ENCODE data around the gene SERHL2. TPM values are rescaled to one million over a fixed set of nuclear protein-coding genes. Genes with fewer than 3 reads are reported as not detected.
"Not testable (repeated sequence)": the region's sequence is repeated elsewhere in the genome, so short reads cannot be mapped to it uniquely, and the experiment has no call there.

The SERHL2 gene
- total RNA-seq, 2 experiments from 2014 or later, result 0.69 TPM; not detected in 1

GRCh38 chr22:42562684-42563083 is 8.9 kb downstream of the SERHL2 start:
- Histone ChIP-seq H3K4me1 (ENCODE audit: insufficient read depth, low read length) (no peaks in the 10 kb centered on the region), H3K4me3 (ENCODE audit: low read length) (no peak overlapping the region), H3K36me3 (ENCODE audit: insufficient read depth, low read length) (no peaks in the 10 kb centered on the region), H3K27me3 (ENCODE audit: control insufficient read depth in 1 of 2, insufficient read depth in 2 of 2, low read length in 2 of 2) (no peaks in the 10 kb centered on the region), H3K9me3 (ENCODE audit: control insufficient read depth in 1 of 2, insufficient read depth in 1 of 2, low read length in 2 of 2) (no peaks in the 10 kb centered on the region), H3K27ac (ENCODE audit: low read depth in 1 of 2, low read length in 2 of 2) (no peak overlapping the region)
- ChIA-PET CTCF (no interaction called here), POLR2A (no interaction called here)
- H3K27me3 Mint-ChIP-seq, result no peaks in the 10 kb centered on the region
- ATAC-seq (ENCODE audit: poor library complexity) (no peak), DNase-seq (no peak)
- H3K27ac Mint-ChIP-seq, result no peak overlapping the region
- intact Hi-C loops (cut with DNase I, micrococcal nuclease), result no loop called here
- H3K4me3 Mint-ChIP-seq, result no peak overlapping the region
- H3K4me1 Mint-ChIP-seq (ENCODE audit: low read depth), result no peaks in the 10 kb centered on the region
- H3K9me3 Mint-ChIP-seq, result no peaks in the 10 kb centered on the region
- no peak for TF ChIP-seq CTCF (IDR thresholded peaks at IDR 0.05)
- H3K36me3 Mint-ChIP-seq (ENCODE audit: low read depth), result no peaks in the 10 kb centered on the region

- POLR2A ChIA-PET; H3K4me3 ChIP-seq (ENCODE audit: low read length); H3K27ac Mint-ChIP-seq; H3K27me3 ChIP-seq (ENCODE audit: control insufficient read depth in 1 of 2, insufficient read depth in 2 of 2, low read length in 2 of 2); H3K9me3 ChIP-seq (ENCODE audit: control insufficient read depth in 1 of 2, insufficient read depth in 1 of 2, low read length in 2 of 2); H3K27ac ChIP-seq (ENCODE audit: low read depth in 1 of 2, low read length in 2 of 2); DNase-seq; H3K27me3 Mint-ChIP-seq; H3K36me3 Mint-ChIP-seq (ENCODE audit: low read depth); H3K4me3 Mint-ChIP-seq; H3K9me3 Mint-ChIP-seq; H3K36me3 ChIP-seq (ENCODE audit: insufficient read depth, low read length); intact Hi-C loops (cut with DNase I, micrococcal nuclease); H3K4me1 Mint-ChIP-seq (ENCODE audit: low read depth); ATAC-seq (ENCODE audit: poor library complexity); CTCF ChIA-PET; H3K4me1 ChIP-seq (ENCODE audit: insufficient read depth, low read length): not testable (repeated sequence)
Measured at GRCh38 chr22:42563943-42564342, 10.2 kb downstream of the SERHL2 start.

- Mint-ChIP-seq H3K27me3 (no peaks in the 10 kb centered on the region), H3K36me3 (ENCODE audit: low read depth) (no peaks in the 10 kb centered on the region), H3K9me3 (no peaks in the 10 kb centered on the region), H3K27ac (no peak overlapping the region), H3K4me3 (no peak overlapping the region), H3K4me1 (ENCODE audit: low read depth) (no peaks in the 10 kb centered on the region)
- no peaks in the 10 kb centered on the region for H3K9me3 ChIP-seq (ENCODE audit: control insufficient read depth in 1 of 2, insufficient read depth in 1 of 2, low read length in 2 of 2)
- H3K4me1 ChIP-seq (ENCODE audit: insufficient read depth, low read length), result no peaks in the 10 kb centered on the region
- no peak for TF ChIP-seq CTCF (IDR thresholded peaks at IDR 0.05)
- POLR2A ChIA-PET, result no interaction called here
- no peaks in the 10 kb centered on the region for H3K27me3 ChIP-seq (ENCODE audit: control insufficient read depth in 1 of 2, insufficient read depth in 2 of 2, low read length in 2 of 2)
- H3K27ac ChIP-seq (ENCODE audit: low read depth in 1 of 2, low read length in 2 of 2), result no peak overlapping the region
- CTCF ChIA-PET, result no interaction called here
- ATAC-seq (ENCODE audit: poor library complexity), result no peak
- intact Hi-C loops (cut with DNase I, micrococcal nuclease), result no loop called here
- H3K4me3 ChIP-seq (ENCODE audit: low read length), result no peak overlapping the region
- no peak for DNase-seq
- no peaks in the 10 kb centered on the region for H3K36me3 ChIP-seq (ENCODE audit: insufficient read depth, low read length)
Measured at GRCh38 chr22:42564699-42565098, 10.9 kb downstream of the SERHL2 start.

GRCh38 chr22:42565956-42566355 is 12.2 kb downstream of the SERHL2 start:
- intact Hi-C loops (cut with DNase I, micrococcal nuclease), result no loop called here
- no peak for ATAC-seq (ENCODE audit: poor library complexity)

GRCh38 chr22:42567950-42568349 is 14.2 kb downstream of the SERHL2 start:
- intact Hi-C loops (cut with DNase I, micrococcal nuclease); CTCF ChIA-PET; H3K27ac Mint-ChIP-seq: not testable (repeated sequence)

More at GRCh38 chr22:42565956-42566355, 12.2 kb downstream of the SERHL2 start:
- H3K9me3 ChIP-seq (ENCODE audit: control insufficient read depth in 1 of 2, insufficient read depth in 1 of 2, low read length in 2 of 2), result no peaks in the 10 kb centered on the region
- Mint-ChIP-seq H3K4me3 (no peak overlapping the region), H3K27me3 (no peaks in the 10 kb centered on the region), H3K27ac (no peak overlapping the region), H3K36me3 (ENCODE audit: low read depth) (peaks cover 7% of the 10 kb centered on the region), H3K4me1 (ENCODE audit: low read depth) (no peaks in the 10 kb centered on the region), H3K9me3 (no peaks in the 10 kb centered on the region)
- no peak overlapping the region for H3K27ac ChIP-seq (ENCODE audit: low read depth in 1 of 2, low read length in 2 of 2)
- H3K4me3 ChIP-seq (ENCODE audit: low read length), result no peak overlapping the region
- ChIA-PET CTCF (no interaction called here), POLR2A (no interaction called here)
- H3K4me1 ChIP-seq (ENCODE audit: insufficient read depth, low read length), result no peaks in the 10 kb centered on the region
- no peaks in the 10 kb centered on the region for H3K36me3 ChIP-seq (ENCODE audit: insufficient read depth, low read length)
- no peak for DNase-seq
- TF ChIP-seq CTCF (IDR thresholded peaks at IDR 0.05), result no peak
- H3K27me3 ChIP-seq (ENCODE audit: control insufficient read depth in 1 of 2, insufficient read depth in 2 of 2, low read length in 2 of 2), result no peaks in the 10 kb centered on the region

More at GRCh38 chr22:42567950-42568349, 14.2 kb downstream of the SERHL2 start:
- DNase-seq; H3K27me3 Mint-ChIP-seq; H3K4me1 ChIP-seq (ENCODE audit: insufficient read depth, low read length); H3K27ac ChIP-seq (ENCODE audit: low read depth in 1 of 2, low read length in 2 of 2); H3K27me3 ChIP-seq (ENCODE audit: control insufficient read depth in 1 of 2, insufficient read depth in 2 of 2, low read length in 2 of 2); H3K9me3 ChIP-seq (ENCODE audit: control insufficient read depth in 1 of 2, insufficient read depth in 1 of 2, low read length in 2 of 2); H3K4me3 ChIP-seq (ENCODE audit: low read length); ATAC-seq (ENCODE audit: poor library complexity); H3K4me3 Mint-ChIP-seq; H3K4me1 Mint-ChIP-seq (ENCODE audit: low read depth); H3K9me3 Mint-ChIP-seq; POLR2A ChIA-PET; H3K36me3 ChIP-seq (ENCODE audit: insufficient read depth, low read length): not testable (repeated sequence)
- H3K36me3 Mint-ChIP-seq (ENCODE audit: low read depth), result peaks cover 24% of the 10 kb centered on the region

Data from CD4-positive, alpha-beta T cell (primary cell).